Erythroblast (primary cell): ENCODE results near the gene PPP6R2.

Experiments used
- GATA1 ChIP-seq: IDR thresholded peaks from 2 replicates; pipeline ENCODE4 v1.6.1; 2011; ENCODE audit warnings: low read depth, mild to moderate bottlenecking, control low read depth, low read length, moderate library complexity
- POLR2A ChIP-seq: IDR thresholded peaks from 2 replicates; pipeline ENCODE4 v1.6.1; 2011; ENCODE audit warnings: mild to moderate bottlenecking, low read length

GRCh38 chr22:50361688-50362087 is 18.6 kb downstream of the PPP6R2 start:
- TF ChIP-seq POLR2A, result no peak
- no peak for TF ChIP-seq GATA1
